Activated CD4-positive, alpha-beta T cell treated with anti-CD3 and anti-CD28 coated beads for 48 hours (primary cell): ENCODE data around the gene CEP350.

ENCODE experiments used
- DNase-seq: peaks from one replicate; pipeline ENCODE4 v3.0.0-alpha.2; 2020

Gene CEP350

GRCh38 chr1:180070286-180070685 is 115.7 kb downstream of the CEP350 start:
- no peak for DNase-seq

GRCh38 chr1:180071759-180072158 is 117.1 kb downstream of the CEP350 start:
- no peak for DNase-seq

GRCh38 chr1:180080439-180080838 is 125.8 kb downstream of the CEP350 start:
- DNase-seq, result no peak

- no peak for DNase-seq
Measured at GRCh38 chr1:180081474-180081873, 126.9 kb downstream of the CEP350 start.

- no peak for DNase-seq
Measured at GRCh38 chr1:180083164-180083563, 128.6 kb downstream of the CEP350 start.

GRCh38 chr1:180084867-180085266 is 130.3 kb downstream of the CEP350 start:
- DNase-seq, result no peak

- DNase-seq, result no peak
Measured at GRCh38 chr1:180085331-180085730, 130.7 kb downstream of the CEP350 start.

- DNase-seq, result no peak
Measured at GRCh38 chr1:180092931-180093650, 138.5 kb downstream of the CEP350 start.

GRCh38 chr1:180094705-180095295 is 140.2 kb downstream of the CEP350 start:
- no peak for DNase-seq

GRCh38 chr1:180096584-180097325 is 142.1 kb downstream of the CEP350 start:
- DNase-seq, result no peak

GRCh38 chr1:180097326-180097605 is 142.7 kb downstream of the CEP350 start:
- no peak for DNase-seq

- DNase-seq, result no peak
Measured at GRCh38 chr1:180101411-180101810, 146.8 kb downstream of the CEP350 start.

- no peak for DNase-seq
Measured at GRCh38 chr1:180103819-180104218, 149.2 kb downstream of the CEP350 start.

GRCh38 chr1:180112091-180112490 is 157.5 kb downstream of the CEP350 start:
- no peak for DNase-seq

GRCh38 chr1:180112984-180113647 is 158.5 kb downstream of the CEP350 start:
- DNase-seq, result no peak

GRCh38 chr1:180114396-180114945 is 159.9 kb downstream of the CEP350 start:
- no peak for DNase-seq

GRCh38 chr1:180116964-180117763 is 162.6 kb downstream of the CEP350 start:
- DNase-seq, result no peak

GRCh38 chr1:180117764-180118116 is 163.1 kb downstream of the CEP350 start:
- DNase-seq, result no peak

- DNase-seq, result no peak
Measured at GRCh38 chr1:180119837-180120236, 165.2 kb downstream of the CEP350 start.

- no peak for DNase-seq
Measured at GRCh38 chr1:180123463-180123936, 168.9 kb downstream of the CEP350 start.

GRCh38 chr1:180130651-180131050 is 176.0 kb downstream of the CEP350 start:
- DNase-seq, result no peak

- peak; percentile 54 for DNase-seq
Measured at GRCh38 chr1:180131510-180131909, 176.9 kb downstream of the CEP350 start.

GRCh38 chr1:180133193-180133592 is 178.6 kb downstream of the CEP350 start:
- no peak for DNase-seq
